ES-I3 (cell line): Measurements from ENCODE around the gene TAS1R3.
"Not testable (repeated sequence)": the region's sequence is repeated elsewhere in the genome, so short reads cannot be mapped to it uniquely, and the experiment has no call there.

Experiments
- H3K36me3 ChIP-seq: 2 replicates; pipeline ENCODE4 v1.6.1; 2013; ENCODE audit warnings: mild to moderate bottlenecking, low read length, control low read depth, moderate library complexity; ENCODE audit not compliant: insufficient read depth
- H3K4me1 ChIP-seq: 2 replicates; pipeline ENCODE4 v1.6.1; 2013; ENCODE audit warnings: mild to moderate bottlenecking, control low read depth, low read length; ENCODE audit not compliant: insufficient read depth
- H3K9ac ChIP-seq: 2 replicates; pipeline ENCODE4 v1.6.1; 2013; ENCODE audit warnings: low read depth, mild to moderate bottlenecking, low read length, moderate library complexity
- H3K9me3 ChIP-seq: 2 replicates; pipeline ENCODE4 v1.6.1; 2013; ENCODE audit warnings: mild to moderate bottlenecking, low read length, moderate library complexity; ENCODE audit not compliant: control insufficient read depth, insufficient read depth

The TAS1R3 gene

DNA sequence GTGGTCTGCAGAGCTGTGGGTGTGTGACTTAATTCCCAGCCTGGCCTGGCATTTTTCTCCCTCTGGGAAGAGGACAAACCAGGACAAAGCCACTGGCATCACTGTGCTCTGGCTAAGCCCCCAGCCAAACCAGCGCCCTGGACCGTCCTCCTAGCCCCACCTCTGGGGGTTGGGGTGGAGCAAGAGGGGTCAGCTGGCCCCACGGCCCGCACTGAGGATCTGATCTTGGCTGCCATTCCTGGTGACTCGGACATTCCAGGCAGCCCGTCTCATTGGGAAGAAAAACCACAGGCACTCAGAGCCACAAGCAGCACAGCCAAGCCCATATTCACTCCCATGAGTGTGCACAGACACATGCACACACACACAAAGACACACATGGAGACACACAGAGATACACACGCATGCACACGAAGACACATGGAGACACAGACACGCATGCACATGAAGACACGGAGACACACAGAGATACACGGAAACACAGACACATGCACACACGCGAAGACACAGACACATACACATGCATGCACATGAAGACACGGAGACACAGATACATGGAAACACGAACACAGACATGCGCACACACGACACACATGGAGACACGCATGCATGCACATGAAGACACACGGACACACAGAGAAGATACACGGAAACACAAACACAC, 29.6 kb downstream of the TAS1R3 start:
- peaks cover 22% of the 10 kb centered on the region for H3K4me1 ChIP-seq
- H3K9ac ChIP-seq, result no peak overlapping the region

DNA sequence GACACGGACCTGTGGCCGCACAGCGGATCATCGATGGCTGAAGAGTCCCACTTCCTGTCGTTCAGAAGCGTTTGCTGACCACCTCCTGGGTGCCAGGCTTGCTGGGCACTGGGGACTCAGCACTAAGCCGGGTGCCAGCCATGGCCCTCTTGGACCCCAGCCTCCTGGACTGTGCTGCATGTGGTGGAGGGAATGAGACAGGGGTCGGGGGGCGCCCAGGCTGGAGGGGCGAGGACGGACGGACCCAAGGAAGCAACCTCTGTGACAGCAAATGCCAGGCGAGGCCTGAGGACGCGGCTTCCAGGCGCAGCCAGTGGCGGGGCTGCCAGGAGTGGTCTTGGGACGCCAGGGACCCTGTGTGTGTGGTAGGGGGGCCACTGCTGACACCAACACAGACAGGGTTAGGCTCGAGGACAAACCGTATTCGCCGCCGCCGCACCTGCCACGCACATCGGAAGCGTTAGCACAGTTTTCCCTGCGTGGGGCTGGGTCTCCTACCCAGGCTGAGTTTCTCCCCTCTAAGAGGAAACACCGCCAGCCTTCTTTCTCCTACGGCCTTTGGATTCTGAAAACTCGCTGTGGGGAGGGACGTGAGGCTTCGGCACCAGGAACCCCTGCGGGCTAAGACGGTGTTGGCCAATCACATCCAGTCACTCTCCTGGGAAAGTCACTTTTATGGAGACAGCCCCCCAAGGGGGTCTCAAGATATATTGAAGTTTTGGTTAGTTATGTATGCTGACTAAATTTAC, 30.3 kb downstream of the TAS1R3 start:
- H3K9ac ChIP-seq, result no peak overlapping the region
- no peaks in the 10 kb centered on the region for H3K36me3 ChIP-seq
- H3K9me3 ChIP-seq, result no peaks in the 10 kb centered on the region; the same call in 1 of the 2 replicates
- H3K4me1 ChIP-seq, result peaks cover 22% of the 10 kb centered on the region

More for the DNA sequence above, 29.6 kb downstream of the TAS1R3 start:
- Histone ChIP-seq H3K9me3 (no peaks in the 10 kb centered on the region), H3K36me3 (no peaks in the 10 kb centered on the region)

DNA sequence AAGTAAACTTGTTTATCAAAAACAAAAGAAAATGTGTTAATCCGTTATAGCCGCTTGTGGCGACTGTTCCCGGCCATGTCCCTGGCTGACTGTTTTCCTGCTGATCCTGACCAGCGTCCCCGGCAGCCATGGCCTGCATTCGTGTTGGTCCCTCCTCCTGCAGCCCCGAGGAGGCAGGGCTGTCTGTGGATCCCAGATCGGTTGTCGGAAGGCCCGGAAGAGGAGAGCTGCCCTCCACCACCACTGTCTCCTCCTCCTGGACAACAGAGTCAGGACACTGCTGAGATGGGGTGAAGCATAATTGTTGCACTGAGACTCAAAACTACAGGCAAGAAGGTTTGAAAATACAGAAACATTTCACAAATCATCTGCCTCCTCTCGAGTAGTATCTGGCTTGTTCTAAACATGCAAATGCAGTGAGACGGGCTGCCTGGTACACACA, 30.9 kb downstream of the TAS1R3 start:
- no peaks in the 10 kb centered on the region; the same call in none of the 2 replicates for H3K9me3 ChIP-seq
- H3K9ac ChIP-seq, result no peak overlapping the region
- no peaks in the 10 kb centered on the region for H3K36me3 ChIP-seq
- peaks cover 22% of the 10 kb centered on the region for H3K4me1 ChIP-seq

DNA sequence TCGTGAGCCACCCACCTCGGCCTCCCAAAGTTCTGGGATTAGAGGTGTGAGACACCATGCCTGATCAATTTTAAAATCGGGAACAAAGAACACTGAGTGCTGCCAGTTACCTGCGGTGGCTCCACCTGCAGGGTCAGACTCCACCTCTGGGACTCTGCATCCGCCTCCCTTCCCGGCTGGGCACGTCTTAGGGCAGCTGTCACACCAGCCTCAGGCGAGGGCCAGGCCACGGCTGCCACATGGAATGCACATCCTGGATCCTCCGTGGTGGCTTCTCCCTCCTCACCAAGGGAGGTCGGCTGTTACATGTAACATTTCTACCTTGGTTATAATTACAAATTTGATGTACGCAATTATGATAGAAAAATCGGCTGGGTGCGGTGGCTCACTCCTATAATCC, 33.2 kb downstream of the TAS1R3 start:
- peaks cover 15% of the 10 kb centered on the region for H3K4me1 ChIP-seq
- H3K36me3 ChIP-seq, result no peaks in the 10 kb centered on the region
- H3K9ac ChIP-seq, result no peak overlapping the region
- H3K9me3 ChIP-seq, result no peaks in the 10 kb centered on the region; the same call in none of the 2 replicates

DNA sequence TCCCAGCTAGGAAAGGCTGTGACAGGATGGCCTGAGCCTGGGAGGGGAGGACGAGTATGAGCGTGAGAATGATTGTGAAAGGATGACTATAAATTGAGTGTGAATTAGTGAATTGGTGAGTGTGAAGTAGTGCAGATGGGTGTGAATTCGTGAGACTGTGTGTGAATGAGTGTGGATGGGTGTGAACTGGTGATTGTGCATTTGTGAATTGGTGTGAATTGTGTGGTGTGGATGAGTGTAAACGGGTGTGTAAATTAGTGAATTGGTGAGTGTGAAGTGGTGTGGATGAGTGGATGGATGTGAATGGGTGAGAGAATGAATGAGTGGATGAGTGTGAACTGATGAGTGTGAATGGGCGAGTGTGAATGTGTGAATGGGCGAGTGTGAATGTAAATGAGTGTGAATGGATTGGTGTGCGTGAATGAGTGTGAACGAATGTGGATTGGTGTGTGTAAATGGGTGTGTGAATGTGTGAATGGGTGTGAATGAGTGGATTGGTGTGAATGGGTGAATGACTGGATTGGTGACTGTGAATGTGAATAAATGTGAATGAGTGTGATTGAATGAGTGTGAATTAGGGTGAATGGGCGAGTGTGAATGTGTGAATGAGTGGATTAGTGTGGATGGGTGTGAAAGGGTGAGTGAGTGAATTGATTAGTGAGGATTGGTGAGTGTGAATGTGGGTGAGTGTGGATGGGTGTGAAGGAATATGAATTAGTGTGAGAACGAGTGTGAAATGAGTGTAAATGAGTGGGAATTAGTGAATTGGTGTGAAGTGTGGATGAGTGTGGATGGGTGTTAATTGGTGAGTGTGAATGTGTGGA, 35.0 kb downstream of the TAS1R3 start:
- no peaks in the 10 kb centered on the region; the same call in none of the 2 replicates for H3K9me3 ChIP-seq
- no peak overlapping the region for H3K9ac ChIP-seq
- H3K4me1 ChIP-seq, result peaks cover 2% of the 10 kb centered on the region
- no peaks in the 10 kb centered on the region for H3K36me3 ChIP-seq

DNA sequence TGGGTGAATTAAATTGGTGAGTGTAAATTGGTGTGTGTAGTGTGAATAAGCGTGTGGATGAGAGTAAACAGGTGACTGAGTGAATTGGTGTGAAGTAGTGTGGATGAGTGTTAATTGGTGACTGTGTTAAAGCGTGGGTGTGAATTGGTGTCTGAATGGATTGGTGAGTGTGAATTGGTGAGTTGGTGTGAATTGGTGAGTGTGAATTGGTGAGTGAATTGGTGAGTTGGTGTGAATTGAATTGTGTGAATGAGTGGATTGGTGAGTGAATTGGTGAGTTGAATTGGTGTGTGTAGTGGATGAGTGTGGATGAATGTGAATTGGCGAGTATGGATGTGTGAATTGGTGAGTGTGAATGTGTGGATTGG, 35.6 kb downstream of the TAS1R3 start:
- no peak overlapping the region for H3K9ac ChIP-seq
- H3K4me1 ChIP-seq, result no peaks in the 10 kb centered on the region; the same call in 1 of the 2 replicates
- no peaks in the 10 kb centered on the region for H3K36me3 ChIP-seq
- H3K9me3 ChIP-seq, result no peaks in the 10 kb centered on the region; the same call in none of the 2 replicates

DNA sequence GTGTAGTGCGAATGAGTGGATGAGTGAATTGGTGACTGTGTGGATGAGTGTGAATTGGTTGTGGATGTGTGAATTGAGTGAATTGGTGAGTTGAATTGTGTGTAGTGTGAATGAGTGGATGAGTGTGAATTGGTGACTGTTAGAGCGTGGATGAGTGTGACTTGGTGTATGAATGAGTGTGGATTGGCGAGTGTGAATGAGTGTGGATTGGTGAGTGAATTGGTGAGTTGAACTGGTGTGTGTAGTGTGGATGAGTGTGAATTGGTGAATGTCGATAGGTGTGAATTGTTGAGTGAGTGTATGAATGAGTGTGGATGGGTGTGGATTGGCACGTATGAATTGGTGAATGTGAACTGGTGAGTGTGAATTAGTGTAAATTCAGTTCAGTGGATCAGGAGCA, 36.2 kb downstream of the TAS1R3 start:
- no peaks in the 10 kb centered on the region for H3K36me3 ChIP-seq
- H3K4me1 ChIP-seq, result no peaks in the 10 kb centered on the region
- H3K9ac ChIP-seq, result no peak overlapping the region
- H3K9me3 ChIP-seq, result no peaks in the 10 kb centered on the region; the same call in none of the 2 replicates

DNA sequence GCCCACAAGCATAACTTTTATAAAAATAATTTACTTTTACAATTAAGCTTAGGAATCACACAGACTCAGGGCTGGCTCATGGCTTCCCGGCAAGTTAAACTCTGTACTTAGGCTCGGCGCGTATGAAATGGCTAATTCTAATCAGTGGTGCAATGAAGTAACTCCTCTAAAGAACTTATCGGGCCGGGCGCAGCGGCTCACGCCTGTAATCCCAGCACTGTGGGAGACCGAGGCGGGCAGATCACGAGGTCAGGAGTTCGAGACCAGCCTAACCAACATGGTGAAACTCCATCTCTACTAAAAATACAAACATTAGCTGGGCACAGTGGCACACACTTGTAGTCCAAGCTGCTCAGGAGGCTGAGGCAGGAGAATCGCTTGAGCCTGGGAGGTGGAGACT, 39.0 kb downstream of the TAS1R3 start:
- not testable (repeated sequence) for H3K9me3 ChIP-seq, H3K4me1 ChIP-seq, H3K36me3 ChIP-seq, H3K9ac ChIP-seq

DNA sequence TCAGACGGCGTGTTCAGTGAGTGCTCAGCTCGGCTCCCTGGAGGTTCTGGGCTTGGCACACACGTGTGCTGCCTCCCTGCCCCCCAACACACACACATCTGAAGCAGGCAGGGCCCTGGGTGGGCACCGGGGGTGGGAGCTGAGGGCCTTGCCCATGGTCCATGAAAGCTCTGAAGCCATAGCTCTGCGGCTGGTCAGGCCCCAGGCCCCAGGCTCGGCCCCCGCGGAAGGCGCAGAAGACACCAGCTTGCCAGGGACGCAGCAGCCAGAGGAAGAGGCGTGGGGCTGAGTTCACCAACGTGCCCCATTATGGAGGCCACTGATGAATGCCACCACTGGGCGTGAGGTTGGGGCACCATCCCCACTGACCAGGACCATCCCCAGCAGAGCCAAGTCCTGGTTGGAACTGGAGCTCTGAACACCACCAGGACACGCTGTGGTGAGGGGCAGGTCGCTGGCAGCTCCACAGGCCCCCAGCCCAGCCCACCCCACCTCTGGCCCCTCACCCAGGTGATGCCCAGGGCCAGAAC, 39.8 kb downstream of the TAS1R3 start:
- H3K9me3 ChIP-seq, result no peaks in the 10 kb centered on the region; the same call in none of the 2 replicates
- no peak overlapping the region for H3K9ac ChIP-seq
- H3K4me1 ChIP-seq, result no peaks in the 10 kb centered on the region
- no peaks in the 10 kb centered on the region for H3K36me3 ChIP-seq

DNA sequence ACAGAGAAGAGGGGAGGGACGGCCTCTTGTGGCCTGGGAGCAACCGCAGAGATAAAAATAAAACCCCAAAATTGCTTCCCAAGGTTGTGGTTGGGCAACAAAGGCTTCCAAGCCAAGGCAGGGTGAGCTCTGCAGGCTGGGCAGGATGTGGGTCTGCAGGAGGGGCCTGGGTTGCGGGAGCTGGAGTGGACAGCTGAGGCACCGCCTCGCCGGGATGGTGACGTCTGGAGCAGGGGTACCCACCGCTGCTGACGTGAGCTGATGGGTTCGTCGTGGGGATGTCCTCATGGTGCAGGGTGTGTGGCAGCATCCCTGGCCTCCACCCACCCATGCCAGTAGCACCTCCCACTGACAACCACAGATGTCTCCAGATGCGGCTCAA, 40.3 kb downstream of the TAS1R3 start:
- no peaks in the 10 kb centered on the region for H3K36me3 ChIP-seq
- no peaks in the 10 kb centered on the region; the same call in none of the 2 replicates for H3K9me3 ChIP-seq
- no peaks in the 10 kb centered on the region for H3K4me1 ChIP-seq
- no peak overlapping the region for H3K9ac ChIP-seq

DNA sequence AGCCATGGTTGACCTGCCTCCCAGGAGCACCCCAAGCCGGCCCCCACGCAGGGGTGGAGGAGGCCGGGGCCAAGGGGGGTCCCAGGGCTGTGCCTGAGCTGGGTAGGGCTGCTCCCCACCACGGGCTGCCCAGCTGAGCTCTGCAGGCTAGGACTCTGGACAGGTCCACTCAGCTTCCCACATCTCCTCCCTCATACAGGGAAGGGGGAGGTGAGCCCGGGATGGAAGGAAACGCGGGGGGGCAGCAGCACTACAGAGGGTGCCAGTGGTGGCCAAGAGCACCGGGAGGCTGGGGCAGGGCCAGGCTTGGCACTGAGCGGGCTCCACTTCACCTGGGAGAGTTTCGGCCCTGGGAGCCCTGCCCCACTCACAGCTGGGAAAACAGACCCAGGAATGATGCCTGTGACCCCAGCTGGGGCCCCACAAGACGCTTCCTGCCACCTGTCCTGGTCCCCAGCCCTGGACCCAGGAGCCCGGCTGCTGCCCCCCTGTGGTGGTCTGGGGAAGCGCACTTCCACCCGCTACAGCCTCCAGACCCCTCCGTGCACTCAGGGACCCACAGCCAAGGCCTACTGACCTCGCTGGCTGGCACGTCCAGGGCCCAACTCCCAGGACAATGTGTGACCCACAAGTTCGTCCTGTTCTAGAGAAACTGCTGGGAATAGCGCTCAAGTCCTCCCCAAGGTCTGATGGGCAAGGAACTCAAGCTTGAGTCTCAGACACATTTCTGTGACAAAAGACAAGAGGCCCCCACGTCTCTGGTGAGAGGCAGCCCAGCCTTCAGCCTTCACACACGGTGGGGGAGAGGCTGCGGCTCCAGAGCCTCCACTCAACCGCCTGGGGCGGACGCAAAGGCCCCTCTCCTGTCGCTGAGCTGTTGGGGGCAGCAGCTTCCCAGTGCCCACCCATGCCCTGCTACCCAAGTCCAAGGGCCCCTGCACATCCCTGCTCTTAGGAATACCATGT, 40.9 kb downstream of the TAS1R3 start:
- Histone ChIP-seq H3K4me1 (no peaks in the 10 kb centered on the region), H3K9ac (no peak overlapping the region), H3K36me3 (no peaks in the 10 kb centered on the region)

DNA sequence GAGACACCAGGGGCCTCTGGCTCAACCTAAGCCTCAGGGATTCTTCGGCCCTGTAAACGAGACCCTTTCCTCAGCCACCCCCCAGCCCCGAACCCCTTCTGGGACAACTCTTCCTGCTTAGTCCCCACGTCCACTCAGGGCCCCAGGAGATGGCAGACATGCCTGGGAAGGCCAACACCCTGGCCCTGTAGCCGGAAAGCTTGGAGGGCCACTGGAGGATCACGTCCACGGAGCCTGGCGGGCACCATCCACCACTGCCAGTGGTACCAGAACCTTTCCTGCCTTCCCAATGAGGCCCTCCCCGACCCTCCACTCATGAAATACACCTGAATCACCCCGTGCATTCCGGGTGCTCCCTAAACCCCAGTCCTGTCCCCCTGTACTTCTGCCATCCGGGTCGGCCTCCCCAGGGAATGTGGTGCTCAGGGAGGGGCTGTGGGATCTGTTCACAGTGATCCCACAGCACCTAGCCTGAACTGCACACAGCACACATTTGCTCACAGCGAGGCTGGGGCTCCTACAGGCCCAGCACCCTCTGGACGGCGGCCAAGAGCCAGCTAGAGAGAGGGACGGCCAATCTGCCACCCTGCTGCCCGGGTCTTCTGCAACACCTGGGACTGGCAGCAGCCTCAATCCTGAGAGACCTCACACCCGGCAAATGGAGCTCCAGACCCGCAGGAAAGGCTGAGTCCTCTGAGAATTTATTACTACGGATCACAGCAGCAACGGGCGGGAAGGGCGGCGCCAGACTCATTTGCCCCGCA, 42.2 kb downstream of the TAS1R3 start:
- no peaks in the 10 kb centered on the region for H3K4me1 ChIP-seq
- H3K9me3 ChIP-seq, result no peaks in the 10 kb centered on the region
- no peak overlapping the region for H3K9ac ChIP-seq
- H3K36me3 ChIP-seq, result no peaks in the 10 kb centered on the region

More for the DNA sequence above, 40.9 kb downstream of the TAS1R3 start:
- no peaks in the 10 kb centered on the region; the same call in 1 of the 2 replicates for H3K9me3 ChIP-seq
